Adipocyte (in vitro differentiated cells): ENCODE measurements around the gene RGS16.
A peak's percentile ranks its signal among the peaks of the same experiment; 100 is the strongest.

Source experiments
- DNase-seq: peaks from one replicate; pipeline ENCODE4 v3.0.0-alpha.2; 2015; ENCODE audit warnings: low read depth
- H3K27me3 ChIP-seq: replicated peaks from 2 replicates; pipeline ENCODE4 v1.7.0; 2013; ENCODE audit warnings: mild to moderate bottlenecking, low read length, moderate library complexity; ENCODE audit not compliant: control insufficient read depth, insufficient read depth
- H3K36me3 ChIP-seq: 2 replicates; pipeline ENCODE4 v1.7.0; 2013; ENCODE audit warnings: low read length, mild to moderate bottlenecking, moderate library complexity; ENCODE audit not compliant: control insufficient read depth, insufficient read depth, severe bottlenecking
- H3K4me1 ChIP-seq: 2 replicates; pipeline ENCODE4 v1.7.0; 2013; ENCODE audit warnings: mild to moderate bottlenecking, low read length, moderate library complexity; ENCODE audit not compliant: control insufficient read depth, insufficient read depth
- H3K4me3 ChIP-seq: 2 replicates; pipeline ENCODE4 v1.7.0; 2013; ENCODE audit warnings: mild to moderate bottlenecking, low read length, moderate library complexity
- H3K9ac ChIP-seq: 2 replicates; pipeline ENCODE4 v1.7.0; 2013; ENCODE audit warnings: mild to moderate bottlenecking, low read length, moderate library complexity
- H3K9me3 ChIP-seq: 2 replicates; pipeline ENCODE4 v1.7.0; 2013; ENCODE audit warnings: mild to moderate bottlenecking, low read length, moderate library complexity; ENCODE audit not compliant: control insufficient read depth

Gene RGS16

DNA sequence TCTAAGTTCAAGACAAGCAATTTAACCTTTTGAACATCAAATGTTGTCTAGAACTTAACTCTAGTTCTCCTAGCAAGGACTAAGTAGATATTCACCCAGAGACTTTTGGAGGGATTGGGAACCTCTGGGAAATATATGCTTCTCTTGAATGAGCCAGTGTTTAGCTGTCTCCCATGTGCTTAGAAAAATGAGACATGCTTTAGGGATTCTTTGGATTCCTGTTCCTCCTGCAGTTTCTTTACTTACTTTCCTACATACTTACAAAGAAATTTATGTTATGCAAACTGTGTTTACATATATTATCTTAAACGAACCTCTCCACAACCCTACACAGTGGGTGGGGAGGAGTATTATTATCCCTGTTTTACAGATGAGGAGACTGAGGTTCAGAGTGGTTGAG, 54.4 kb downstream of the RGS16 start:
- Histone ChIP-seq H3K9ac (no peak overlapping the region), H3K9me3 (peaks cover 13% of the 10 kb centered on the region), H3K36me3 (no peaks in the 10 kb centered on the region), H3K4me3 (no peak overlapping the region), H3K27me3 (no peaks in the 10 kb centered on the region), H3K4me1 (no peaks in the 10 kb centered on the region)
- DNase-seq = peak; percentile 29

DNA sequence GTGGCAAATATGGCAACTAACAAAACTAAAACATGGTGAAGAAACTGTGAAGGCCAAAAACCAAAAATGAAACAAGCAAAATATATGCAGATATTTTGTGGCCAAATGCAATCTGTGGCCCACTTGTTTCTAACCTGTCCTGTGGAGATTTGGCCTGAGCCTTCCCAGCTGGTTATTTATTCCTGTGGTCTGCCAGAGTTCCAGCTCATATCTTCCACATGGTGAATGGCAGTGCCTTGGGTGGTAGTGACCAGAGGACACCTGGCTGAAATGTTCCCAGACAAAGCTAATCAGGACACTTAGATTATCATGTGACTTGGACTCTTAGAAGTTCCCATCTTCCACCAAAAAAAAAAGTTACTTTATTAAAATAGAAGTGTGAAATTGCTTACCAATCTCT, 54.8 kb downstream of the RGS16 start:
- no peaks in the 10 kb centered on the region for H3K4me1 ChIP-seq

More for the DNA sequence above, 54.8 kb downstream of the RGS16 start:
- Histone ChIP-seq H3K9me3 (peaks cover 13% of the 10 kb centered on the region), H3K4me3 (no peak overlapping the region), H3K36me3 (no peaks in the 10 kb centered on the region), H3K27me3 (no peaks in the 10 kb centered on the region), H3K9ac (no peak overlapping the region)
- no peak for DNase-seq
